ENCODE data around the gene TLCD3B. TPM values are rescaled to one million over a fixed set of nuclear protein-coding genes. Genes with fewer than 3 reads are reported as not detected.

Gene TLCD3B
- total and polyA plus RNA-seq, 3 donors from 2014 or later, result 51.8 to 194 (median 82.7) TPM

DNA sequence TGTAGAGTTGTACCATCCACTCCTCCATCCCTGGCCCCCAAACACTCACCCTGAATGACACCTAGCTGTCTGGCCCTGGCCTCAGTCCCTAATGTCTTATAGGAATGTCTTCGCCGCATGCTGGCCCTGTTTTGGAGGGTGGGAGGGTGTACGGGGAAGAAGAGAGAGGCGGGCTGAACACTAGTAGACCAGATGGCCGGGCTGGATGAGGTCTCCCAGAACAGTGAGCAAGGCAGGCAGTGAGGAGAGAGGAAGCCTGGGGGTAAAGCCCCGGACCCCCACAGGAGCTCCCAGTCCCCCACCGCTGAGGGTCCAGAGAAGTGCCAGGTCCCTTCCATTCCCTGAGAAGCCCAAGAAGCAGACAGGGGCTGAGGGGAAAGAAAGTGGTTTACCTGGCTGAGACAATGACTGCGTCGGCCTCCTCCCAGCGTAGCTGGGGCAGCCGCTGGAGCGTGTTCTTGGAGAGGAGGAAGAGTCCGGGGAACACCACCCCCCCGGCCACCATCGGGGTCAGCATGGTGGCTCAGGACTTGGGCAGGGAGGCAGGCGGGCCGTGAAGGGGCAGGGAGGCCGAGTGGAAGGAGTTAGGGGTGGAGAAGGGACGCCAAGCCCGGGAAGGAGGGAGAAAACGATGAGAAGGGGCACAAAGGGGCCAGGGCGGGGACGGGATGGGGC is 923 bp downstream of the TLCD3B start:
- Histone ChIP-seq H3K9me3 (no peaks in the 10 kb centered on the region), H3K4me1 (peaks cover 9% of the 10 kb centered on the region), H3K27ac (no peak overlapping the region), H3K36me3 (ENCODE audit: low read depth, missing control alignments) (no peaks in the 10 kb centered on the region), H3K27me3 (no peaks in the 10 kb centered on the region), H3K4me3 (no peak overlapping the region)
- no peak for DNase-seq
- intact Hi-C loops (cut with DNase I; ENCODE audit: low total_unique reads), result no loop called here
- WGBS, 2 donors, result 53 to 58% methylated on average over 20 to 23 of the region's 23 CpGs
- TF ChIP-seq POLR2A (IDR thresholded peaks at IDR 0.05), result no peak
- TF ChIP-seq, protein P1, sequence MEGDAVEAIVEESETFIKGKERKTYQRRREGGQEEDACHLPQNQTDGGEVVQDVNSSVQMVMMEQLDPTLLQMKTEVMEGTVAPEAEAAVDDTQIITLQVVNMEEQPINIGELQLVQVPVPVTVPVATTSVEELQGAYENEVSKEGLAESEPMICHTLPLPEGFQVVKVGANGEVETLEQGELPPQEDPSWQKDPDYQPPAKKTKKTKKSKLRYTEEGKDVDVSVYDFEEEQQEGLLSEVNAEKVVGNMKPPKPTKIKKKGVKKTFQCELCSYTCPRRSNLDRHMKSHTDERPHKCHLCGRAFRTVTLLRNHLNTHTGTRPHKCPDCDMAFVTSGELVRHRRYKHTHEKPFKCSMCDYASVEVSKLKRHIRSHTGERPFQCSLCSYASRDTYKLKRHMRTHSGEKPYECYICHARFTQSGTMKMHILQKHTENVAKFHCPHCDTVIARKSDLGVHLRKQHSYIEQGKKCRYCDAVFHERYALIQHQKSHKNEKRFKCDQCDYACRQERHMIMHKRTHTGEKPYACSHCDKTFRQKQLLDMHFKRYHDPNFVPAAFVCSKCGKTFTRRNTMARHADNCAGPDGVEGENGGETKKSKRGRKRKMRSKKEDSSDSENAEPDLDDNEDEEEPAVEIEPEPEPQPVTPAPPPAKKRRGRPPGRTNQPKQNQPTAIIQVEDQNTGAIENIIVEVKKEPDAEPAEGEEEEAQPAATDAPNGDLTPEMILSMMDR (IDR thresholded peaks at IDR 0.05), result no peak

DNA sequence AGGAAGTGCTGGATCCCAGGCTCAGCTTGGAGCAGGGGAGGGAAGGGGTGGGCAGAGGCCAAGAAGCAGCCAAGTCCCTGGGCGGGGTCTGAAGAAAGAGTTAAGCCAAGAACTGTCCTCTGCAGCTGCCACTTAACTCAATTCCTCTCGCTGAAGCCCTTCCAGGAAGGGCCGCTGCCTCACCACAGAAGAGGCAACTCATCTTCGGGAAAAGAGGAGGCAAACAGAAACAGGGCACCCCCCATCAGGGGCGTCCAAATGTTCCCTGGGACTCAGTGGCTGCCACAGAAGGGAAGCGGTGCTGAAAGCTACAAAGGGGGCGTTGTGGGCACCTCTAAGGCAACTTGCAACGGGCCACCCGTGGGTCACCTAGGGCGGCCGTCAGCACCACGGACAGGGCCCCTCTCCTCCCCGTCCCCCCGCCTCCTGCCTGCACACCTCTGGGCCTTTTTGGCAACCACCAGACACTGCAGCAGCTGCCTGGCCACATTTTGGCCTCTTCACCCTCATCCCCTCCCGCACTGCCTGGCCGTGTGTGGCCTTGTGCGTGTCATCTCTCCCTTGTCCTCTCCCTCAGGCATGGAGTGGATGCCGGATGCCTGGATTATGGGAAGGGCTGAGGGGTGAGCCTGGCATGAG is 2.5 kb downstream of the TLCD3B start:
- Histone ChIP-seq H3K27ac (no peak overlapping the region), H3K4me3 (no peak overlapping the region), H3K4me1 (peaks cover 9% of the 10 kb centered on the region), H3K36me3 (ENCODE audit: low read depth, missing control alignments) (no peaks in the 10 kb centered on the region), H3K27me3 (no peaks in the 10 kb centered on the region), H3K9me3 (no peaks in the 10 kb centered on the region)
- TF ChIP-seq, protein P1 (IDR thresholded peaks at IDR 0.05), result no peak
- no peak for TF ChIP-seq POLR2A (IDR thresholded peaks at IDR 0.05)
- 34 to 60% methylated on average over 17 to 18 of the region's 18 CpGs for WGBS, 2 donors
- DNase-seq, result peak; percentile 37
- intact Hi-C loops (cut with DNase I; ENCODE audit: low total_unique reads), result loop anchor here (10.0 kb wide), 1 partner anchor 334 kb away; no protein-coding TSS in a partner anchor

DNA sequence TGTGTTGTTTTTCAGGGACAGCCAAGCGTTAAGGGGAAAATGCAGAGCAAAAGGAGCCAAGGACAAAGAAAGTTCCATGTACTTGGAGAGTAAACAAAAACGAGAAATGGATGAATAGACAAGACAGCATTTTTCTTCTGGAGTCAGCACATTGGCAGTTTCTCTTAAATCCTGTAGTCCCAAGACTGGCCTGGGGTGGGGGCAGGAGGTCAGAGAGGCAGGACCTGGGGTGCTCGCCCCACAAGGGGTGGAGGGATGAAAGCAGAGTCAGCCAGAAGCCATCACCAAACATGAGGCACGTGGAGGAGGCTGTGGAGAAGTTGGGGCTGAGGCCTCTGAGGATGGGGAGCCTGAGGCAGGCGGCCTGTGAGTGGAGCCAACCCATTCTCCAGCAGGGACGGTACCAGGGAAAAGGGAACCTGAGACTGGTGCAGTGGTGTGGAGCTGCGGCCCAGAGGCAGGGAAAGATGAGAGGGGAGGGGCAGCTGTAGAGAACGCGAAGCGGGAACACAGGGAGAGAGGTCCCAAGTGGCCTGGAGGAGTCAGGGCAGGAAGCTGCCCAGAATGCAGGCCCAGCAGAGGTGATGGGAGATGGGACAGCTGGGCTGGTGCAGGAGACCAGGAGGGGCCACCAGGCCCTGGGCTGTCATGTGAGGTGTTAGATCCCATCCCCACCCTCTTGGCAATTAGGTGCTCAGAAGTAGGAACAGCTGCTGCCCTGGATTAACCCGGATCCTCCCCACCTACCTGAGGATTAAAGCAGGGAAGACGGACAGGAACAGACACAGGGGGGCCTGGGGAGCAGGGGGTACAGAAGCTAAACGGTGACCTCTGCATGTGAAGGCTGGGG is 3.3 kb downstream of the TLCD3B start:
- no peaks in the 10 kb centered on the region for H3K36me3 ChIP-seq (ENCODE audit: low read depth, missing control alignments)
- DNase-seq, result no peak
- TF ChIP-seq, protein P1 (IDR thresholded peaks at IDR 0.05), result no peak
- TF ChIP-seq POLR2A (IDR thresholded peaks at IDR 0.05), result no peak
- H3K4me1 ChIP-seq, result peaks cover 9% of the 10 kb centered on the region
- H3K27me3 ChIP-seq, result no peaks in the 10 kb centered on the region
- WGBS, 2 donors, result 42 to 49% methylated on average over 12 to 13 of the region's 13 CpGs
- intact Hi-C loops (cut with DNase I; ENCODE audit: low total_unique reads), result loop anchor here (10.0 kb wide), 1 partner anchor 333 kb away; no protein-coding TSS in a partner anchor
- no peaks in the 10 kb centered on the region for H3K9me3 ChIP-seq
- no peak overlapping the region for H3K27ac ChIP-seq
- H3K4me3 ChIP-seq, result no peak overlapping the region

DNA sequence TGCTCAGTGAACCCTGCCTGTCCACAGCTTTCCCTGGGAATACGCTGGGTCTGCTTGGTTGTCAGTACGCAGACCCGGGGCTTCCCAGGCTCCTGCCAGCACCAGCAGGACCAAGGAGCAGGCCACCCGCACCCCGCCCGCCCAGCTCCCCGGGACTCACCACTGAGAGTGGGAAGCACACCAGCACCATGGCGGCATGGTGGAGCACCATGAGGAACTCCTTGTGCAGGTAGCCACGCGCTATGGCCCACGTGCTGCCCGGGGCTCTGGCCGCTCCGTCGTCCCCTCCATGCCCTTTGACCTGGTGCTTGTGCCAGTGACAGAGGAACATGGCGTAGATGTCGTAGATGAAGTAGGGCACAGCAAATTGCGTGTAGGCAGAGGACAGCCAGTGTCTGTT is 4.6 kb downstream of the TLCD3B start:
- H3K4me1 ChIP-seq, result peaks cover 9% of the 10 kb centered on the region
- no peaks in the 10 kb centered on the region for H3K27me3 ChIP-seq
- H3K4me3 ChIP-seq, result no peak overlapping the region
- TF ChIP-seq POLR2A (IDR thresholded peaks at IDR 0.05), result no peak
- TF ChIP-seq, protein P1 (IDR thresholded peaks at IDR 0.05), result no peak
- intact Hi-C loops (cut with DNase I; ENCODE audit: low total_unique reads), result loop anchor here (10.0 kb wide), 1 partner anchor 332 kb away; no protein-coding TSS in a partner anchor
- no peak overlapping the region for H3K27ac ChIP-seq
- no peak for DNase-seq
- 79 to 90% methylated on average over 11 to 18 of the region's 18 CpGs for WGBS, 2 donors
- no peaks in the 10 kb centered on the region for H3K36me3 ChIP-seq (ENCODE audit: low read depth, missing control alignments)
- no peaks in the 10 kb centered on the region for H3K9me3 ChIP-seq
